ENCODE results near the gene ATP11A.
"Not testable (repeated sequence)": the region's sequence is repeated elsewhere in the genome, so short reads cannot be mapped to it uniquely, and the experiment has no call there.

The ATP11A gene

DNA sequence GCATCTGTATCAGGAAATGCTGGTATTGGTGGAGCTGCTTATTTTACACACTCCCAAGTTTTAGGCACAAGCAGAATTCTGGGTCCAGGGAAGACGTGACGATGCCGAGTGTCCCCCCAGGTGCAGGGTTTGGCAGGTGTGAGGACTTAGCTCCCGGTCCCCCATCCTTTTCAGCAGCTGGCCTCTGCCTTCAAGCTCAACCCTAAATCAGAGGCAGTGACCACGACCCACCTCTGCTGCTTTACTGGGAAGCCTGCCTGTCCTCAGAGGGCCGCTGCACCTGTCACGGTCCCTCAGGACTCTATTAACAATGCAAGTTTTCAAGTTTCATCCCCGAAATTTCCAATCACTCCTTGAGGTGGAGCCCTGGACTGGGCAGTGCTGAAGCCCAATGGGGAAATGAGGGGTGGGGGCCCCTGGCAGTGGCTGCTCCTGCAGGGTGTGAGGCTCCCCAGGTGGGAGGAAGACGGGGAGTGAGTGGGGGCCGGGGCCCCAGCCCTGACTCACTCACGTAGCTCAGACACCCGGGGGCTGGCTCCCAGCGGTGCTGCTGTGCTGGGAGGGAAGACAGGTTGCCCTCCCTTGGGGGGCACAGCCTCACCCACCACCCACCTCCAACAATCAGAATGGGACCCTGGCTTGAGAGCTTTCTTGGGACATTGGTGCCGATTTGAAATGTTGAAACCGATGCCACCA is 186.6 kb downstream of the ATP11A start:
- no peak overlapping the region for H3K4me3 ChIP-seq (ENCODE audit: low read length)
- DNase-seq (ENCODE audit: low read depth, low spot score) = no peak

GRCh38 chr13:112877066-112877465 is 187.2 kb downstream of the ATP11A start:
- DNase-seq (ENCODE audit: low read depth, low spot score) = no peak
- H3K4me3 ChIP-seq (ENCODE audit: low read length) = no peak overlapping the region

DNA sequence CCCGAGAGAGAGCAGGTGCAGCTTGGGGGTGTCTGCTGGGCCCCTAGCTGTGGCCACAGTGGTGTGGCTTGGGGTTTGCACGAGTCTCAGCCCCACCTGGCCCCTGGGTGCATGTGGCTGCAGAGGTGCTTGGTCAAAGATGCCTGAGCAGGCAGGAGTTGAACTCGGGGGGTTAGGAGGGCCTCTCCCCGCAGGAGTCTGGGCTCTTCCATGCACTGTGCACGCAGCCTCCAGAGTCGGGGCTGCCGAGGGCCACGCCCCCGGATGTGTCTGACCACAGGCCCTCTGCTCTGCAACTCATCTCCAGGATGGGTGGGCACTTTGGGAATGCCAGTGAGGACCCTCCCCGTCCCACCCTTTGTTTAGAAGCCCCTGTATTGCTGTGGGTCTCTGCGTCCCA is 187.7 kb downstream of the ATP11A start:
- no peak overlapping the region for H3K4me3 ChIP-seq (ENCODE audit: low read length)
- no peak for DNase-seq (ENCODE audit: low read depth, low spot score)

DNA sequence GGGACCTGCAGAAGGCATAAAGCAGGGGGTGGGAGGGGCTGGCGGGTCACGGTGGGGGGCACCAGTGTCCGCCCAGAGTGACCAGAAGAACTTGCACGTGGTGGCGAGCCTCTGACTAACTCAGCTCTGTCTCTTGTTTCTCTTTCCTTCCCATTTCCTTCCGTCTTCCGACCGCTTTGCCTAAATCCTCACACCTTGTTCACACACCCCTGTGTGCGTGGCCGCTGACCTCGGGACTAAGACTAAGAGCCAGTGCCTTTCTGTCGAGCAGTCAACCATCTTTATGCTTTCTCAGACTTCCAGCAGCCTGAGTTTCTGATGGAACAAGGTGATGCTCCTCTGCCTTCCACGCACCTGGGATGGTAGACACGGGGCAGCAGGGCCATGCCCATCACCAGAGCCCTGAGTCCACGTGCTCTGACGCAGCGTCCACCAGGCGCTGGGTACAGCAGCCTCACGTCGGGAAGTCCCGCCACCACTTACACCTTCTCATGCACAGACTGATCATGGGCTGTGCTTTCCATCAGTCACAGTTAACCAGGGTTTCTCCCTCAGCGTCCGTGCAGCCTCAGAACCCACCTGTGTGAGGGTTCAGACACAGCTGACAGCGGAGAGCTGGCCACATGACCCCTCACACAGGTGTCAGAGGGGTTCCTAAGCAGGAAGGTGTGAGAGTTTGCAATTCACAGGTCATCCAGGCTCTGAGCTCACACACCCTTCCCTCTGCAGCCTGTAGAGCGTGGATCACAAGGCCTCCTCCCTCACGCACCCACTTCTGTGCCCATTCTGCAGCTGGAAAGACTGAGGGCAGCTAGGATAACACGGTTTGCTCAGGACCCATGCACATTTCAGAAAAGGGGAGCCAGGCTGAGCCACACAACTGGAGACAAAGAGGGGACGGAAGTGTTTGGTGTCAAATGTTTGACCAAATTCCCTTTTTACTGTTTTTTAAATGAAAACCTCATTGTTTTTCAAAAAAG is 188.4 kb downstream of the ATP11A start:
- no peak overlapping the region for H3K4me3 ChIP-seq (ENCODE audit: low read length)
- DNase-seq (ENCODE audit: low read depth, low spot score) = no peak

DNA sequence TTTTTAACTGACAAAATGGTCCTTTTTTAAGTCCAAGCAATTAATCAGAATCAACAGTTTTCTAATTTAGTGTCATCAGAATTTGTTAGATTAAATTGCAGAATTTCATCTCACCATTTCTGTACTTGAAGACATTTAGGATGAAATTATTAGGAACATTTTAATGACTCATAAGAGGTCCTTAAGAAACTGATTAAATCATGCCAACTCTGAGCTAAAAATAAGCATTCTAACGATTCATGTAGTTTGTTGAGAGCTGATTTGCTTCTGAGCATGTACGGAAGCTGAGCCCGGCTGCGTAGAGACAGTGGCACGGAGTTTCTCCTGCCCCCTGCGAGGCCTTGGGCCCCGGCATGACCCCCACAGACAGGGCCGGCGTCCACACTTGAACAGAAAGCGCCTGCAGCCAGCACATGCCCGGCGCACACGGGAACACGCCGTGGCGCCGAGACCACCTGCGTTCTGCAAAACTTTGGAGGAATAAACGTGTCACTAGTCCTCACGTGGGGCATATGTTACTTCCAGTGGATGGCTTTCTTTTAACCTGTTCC is 189.5 kb downstream of the ATP11A start:
- no peak for DNase-seq (ENCODE audit: low read depth, low spot score)
- H3K4me3 ChIP-seq (ENCODE audit: low read length) = no peak overlapping the region

DNA sequence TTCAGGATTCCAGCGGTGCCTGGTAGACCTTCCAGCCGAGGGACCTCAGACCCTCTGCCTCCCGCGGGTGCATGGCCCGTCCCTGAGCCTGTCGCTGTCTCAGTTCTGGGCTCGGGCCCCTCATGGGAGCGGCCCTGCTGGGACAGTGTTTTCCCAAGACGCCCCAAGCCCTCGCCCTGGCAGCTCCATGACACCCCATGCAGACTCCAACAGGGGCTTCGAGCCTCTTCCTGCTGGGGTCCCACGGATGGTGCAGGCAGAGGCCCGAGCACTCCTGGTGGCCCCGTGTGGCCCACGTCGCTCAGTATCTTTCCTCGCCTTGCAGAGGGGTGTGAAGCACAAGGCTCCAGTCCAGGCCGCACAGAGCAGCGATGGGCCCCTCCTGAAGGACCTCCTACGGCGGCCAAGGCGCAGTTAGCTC is 190.4 kb downstream of the ATP11A start:
- no peak overlapping the region for H3K4me3 ChIP-seq (ENCODE audit: low read length)

GRCh38 chr13:112880976-112881540 is 191.2 kb downstream of the ATP11A start:
- no peak for DNase-seq (ENCODE audit: low read depth, low spot score)
- no peak overlapping the region for H3K4me3 ChIP-seq (ENCODE audit: low read length)

More for the DNA sequence above, 190.4 kb downstream of the ATP11A start:
- no peak for DNase-seq (ENCODE audit: low read depth, low spot score)

- H3K4me3 ChIP-seq (ENCODE audit: low read length) = no peak overlapping the region
- DNase-seq (ENCODE audit: low read depth, low spot score) = no peak
Measured at GRCh38 chr13:112881656-112882554, 192.1 kb downstream of the ATP11A start.

DNA sequence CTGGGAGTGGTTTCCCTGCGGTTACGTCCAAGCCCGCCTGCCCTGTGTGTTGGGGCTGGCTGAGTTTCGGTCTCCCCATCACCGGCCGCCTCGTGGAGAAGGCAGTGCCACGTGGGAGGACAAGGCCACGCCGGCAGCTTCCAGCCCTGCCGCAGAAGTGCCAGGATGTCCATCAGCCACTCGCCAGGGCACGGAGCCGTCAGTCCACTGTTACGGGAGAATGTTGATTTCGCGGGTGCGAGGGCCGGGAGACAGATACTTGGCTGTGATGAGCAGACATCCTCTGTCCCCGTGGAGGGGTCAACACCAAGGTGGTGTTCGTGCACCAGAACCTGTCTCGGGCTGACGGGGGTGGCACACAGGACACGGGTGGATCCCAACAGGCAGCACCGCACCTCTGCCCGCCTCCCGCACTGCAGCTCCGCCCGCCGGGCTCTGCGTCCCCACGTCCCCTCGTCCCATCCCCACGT is 192.8 kb downstream of the ATP11A start:
- H3K4me3 ChIP-seq (ENCODE audit: low read length) = no peak overlapping the region
- DNase-seq (ENCODE audit: low read depth, low spot score) = no peak

DNA sequence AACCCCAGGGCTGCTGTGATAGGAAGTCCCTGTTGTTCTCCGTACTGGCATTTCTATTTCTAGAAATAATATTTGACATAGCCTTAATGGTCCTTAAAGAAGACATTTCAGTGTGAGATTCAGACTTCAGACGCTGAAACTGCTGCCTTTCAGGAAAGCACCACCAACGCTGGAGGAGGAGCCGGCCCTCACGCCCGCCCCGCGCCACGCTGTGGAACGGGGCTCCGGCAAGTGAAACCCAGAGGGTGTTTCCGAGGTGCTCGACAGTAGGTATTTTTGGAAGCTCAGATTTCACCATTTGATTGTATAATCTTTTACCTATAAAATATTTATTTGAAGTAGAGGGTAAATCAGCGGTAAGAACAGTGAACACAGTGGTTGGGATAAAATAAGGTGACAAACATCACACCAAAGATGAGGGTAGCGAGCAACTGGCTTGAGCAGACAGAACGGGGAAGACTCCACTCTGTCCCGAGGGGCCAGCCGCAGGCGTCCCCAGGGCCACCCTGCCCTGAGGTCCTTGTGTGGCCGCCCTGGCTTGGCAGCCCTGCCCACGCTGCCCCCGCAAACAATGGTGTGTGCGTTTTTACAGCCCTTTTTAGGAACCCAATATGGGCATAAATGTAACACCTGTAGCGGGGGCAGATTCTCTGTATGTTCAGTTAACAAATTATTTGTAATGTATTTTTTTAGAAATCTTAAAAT is 193.6 kb downstream of the ATP11A start:
- no peak for DNase-seq (ENCODE audit: low read depth, low spot score)
- no peak overlapping the region for H3K4me3 ChIP-seq (ENCODE audit: low read length)

- DNase-seq (ENCODE audit: low read depth, low spot score); H3K4me3 ChIP-seq (ENCODE audit: low read length): not testable (repeated sequence)
Measured at GRCh38 chr13:112884700-112885099, 194.9 kb downstream of the ATP11A start.

- no peak for DNase-seq (ENCODE audit: low read depth, low spot score)
- no peak overlapping the region for H3K4me3 ChIP-seq (ENCODE audit: low read length)
Measured at GRCh38 chr13:112885242-112885781, 195.5 kb downstream of the ATP11A start.

GRCh38 chr13:112885782-112886268 is 196.0 kb downstream of the ATP11A start:
- H3K4me3 ChIP-seq (ENCODE audit: low read length) = no peak overlapping the region
- DNase-seq (ENCODE audit: low read depth, low spot score) = no peak

- H3K4me3 ChIP-seq (ENCODE audit: low read length) = no peak overlapping the region
- DNase-seq (ENCODE audit: low read depth, low spot score) = no peak
Measured at GRCh38 chr13:112887151-112887550, 197.3 kb downstream of the ATP11A start.

DNA sequence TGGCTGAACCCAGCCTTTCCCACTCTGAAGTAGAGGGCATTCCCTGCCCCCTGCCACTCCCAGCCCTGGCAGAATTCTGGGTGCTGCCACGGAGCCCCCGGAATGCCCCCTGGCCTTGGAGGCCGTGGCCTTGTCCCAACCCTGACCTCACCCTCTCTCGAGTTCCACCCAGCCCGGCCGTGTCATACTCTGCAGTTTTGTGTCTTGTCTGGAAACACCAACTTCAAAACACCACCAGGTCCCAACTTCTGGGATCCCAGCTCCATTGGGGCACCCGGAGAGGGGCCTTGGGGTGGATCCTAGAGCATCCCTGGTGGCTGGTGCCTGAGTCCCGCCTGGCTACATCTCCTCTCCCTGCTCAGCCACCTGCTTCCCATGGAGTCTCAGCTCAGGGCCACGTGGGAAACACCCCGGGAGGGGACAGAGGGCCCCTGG is 197.7 kb downstream of the ATP11A start:
- no peak overlapping the region for H3K4me3 ChIP-seq (ENCODE audit: low read length)

GRCh38 chr13:112888238-112889111 is 198.6 kb downstream of the ATP11A start:
- no peak for DNase-seq (ENCODE audit: low read depth, low spot score)
- H3K4me3 ChIP-seq (ENCODE audit: low read length) = no peak overlapping the region

More for the DNA sequence above, 197.7 kb downstream of the ATP11A start:
- no peak for DNase-seq (ENCODE audit: low read depth, low spot score)
